Fibroblast of skin of right quadriceps (primary cell): ENCODE results near the gene FGGY.
A peak's percentile ranks its signal among the peaks of the same experiment; 100 is the strongest.

ENCODE experiments used
- DNase-seq: peaks from one replicate; pipeline ENCODE4 v3.0.0-alpha.2; 2013

The FGGY gene

GRCh38 chr1:59354709-59355337 lies 57.9 kb downstream of the FGGY start:
- DNase-seq = no peak

GRCh38 chr1:59355361-59355760 lies 58.5 kb downstream of the FGGY start:
- no peak for DNase-seq

- DNase-seq = no peak
Measured at GRCh38 chr1:59356627-59357026, 59.7 kb downstream of the FGGY start.

- no peak for DNase-seq
Measured at GRCh38 chr1:59357645-59358320, 60.9 kb downstream of the FGGY start.

GRCh38 chr1:59359325-59359724 lies 62.4 kb downstream of the FGGY start:
- no peak for DNase-seq

- DNase-seq = peak; percentile 66
Measured at GRCh38 chr1:59360170-59360569, 63.3 kb downstream of the FGGY start.

- no peak for DNase-seq
Measured at GRCh38 chr1:59360729-59361128, 63.8 kb downstream of the FGGY start.

- no peak for DNase-seq
Measured at GRCh38 chr1:59361766-59362165, 64.9 kb downstream of the FGGY start.

- no peak for DNase-seq
Measured at GRCh38 chr1:59364037-59364436, 67.1 kb downstream of the FGGY start.

- peak; percentile 71 for DNase-seq
Measured at GRCh38 chr1:59366346-59366745, 69.5 kb downstream of the FGGY start.

GRCh38 chr1:59367301-59368007 lies 70.6 kb downstream of the FGGY start:
- peak; percentile 96 for DNase-seq

GRCh38 chr1:59368008-59368670 lies 71.2 kb downstream of the FGGY start:
- DNase-seq = no peak

- peak; percentile 100 for DNase-seq
Measured at GRCh38 chr1:59375321-59376220, 78.7 kb downstream of the FGGY start.

- no peak for DNase-seq
Measured at GRCh38 chr1:59377350-59377904, 80.5 kb downstream of the FGGY start.

GRCh38 chr1:59378621-59379370 lies 81.9 kb downstream of the FGGY start:
- peak; percentile 51 for DNase-seq

- no peak for DNase-seq
Measured at GRCh38 chr1:59379371-59379728, 82.5 kb downstream of the FGGY start.

GRCh38 chr1:59383963-59384362 lies 87.1 kb downstream of the FGGY start:
- no peak for DNase-seq

- DNase-seq = no peak
Measured at GRCh38 chr1:59384443-59384842, 87.5 kb downstream of the FGGY start.

- DNase-seq = no peak
Measured at GRCh38 chr1:59388191-59388590, 91.3 kb downstream of the FGGY start.

- DNase-seq = no peak
Measured at GRCh38 chr1:59389847-59390246, 93.0 kb downstream of the FGGY start.

GRCh38 chr1:59390307-59390706 lies 93.4 kb downstream of the FGGY start:
- no peak for DNase-seq
